HS-27A (cell line): ENCODE results near the gene NACA.
"Not testable (repeated sequence)": the region's sequence is repeated elsewhere in the genome, so short reads cannot be mapped to it uniquely, and the experiment has no call there.

Experiments
- DNase-seq: peaks from one replicate; pipeline ENCODE4 v3.0.0-alpha.2; 2012; ENCODE audit warnings: low read depth, missing footprints

The NACA gene

GRCh38 chr12:56724972-56725722 is at the start of gene NACA:
Gene NACA (minus strand): TSS chr12:56725299. CDS start chr12:56724521, 778 bp downstream.
- DNase-seq, result peak; percentile 92

- DNase-seq, result no peak
These were observed 48.0 kb upstream of the NACA start for GRCh38 chr12:56773113-56773512.

- no peak for DNase-seq
These were observed 47.5 kb upstream of the NACA start for GRCh38 chr12:56772625-56773024.

GRCh38 chr12:56769868-56770267 is 44.8 kb upstream of the NACA start:
- DNase-seq, result no peak

- DNase-seq, result no peak
These were observed 43.3 kb upstream of the NACA start for GRCh38 chr12:56768424-56768823.

- DNase-seq, result no peak
These were observed 41.4 kb upstream of the NACA start for GRCh38 chr12:56766535-56766934.

GRCh38 chr12:56763753-56764657 is 38.9 kb upstream of the NACA start:
- peak; percentile 22 for DNase-seq

- DNase-seq, result no peak
These were observed 36.7 kb upstream of the NACA start for GRCh38 chr12:56761812-56762211.

GRCh38 chr12:56760460-56760859 is 35.4 kb upstream of the NACA start:
- DNase-seq, result no peak

GRCh38 chr12:56759263-56759908 is 34.3 kb upstream of the NACA start:
- DNase-seq, result no peak

GRCh38 chr12:56758728-56759262 is 33.7 kb upstream of the NACA start:
- DNase-seq, result no peak

GRCh38 chr12:56757971-56758370 is 32.9 kb upstream of the NACA start:
- not testable (repeated sequence) for DNase-seq

- no peak for DNase-seq
These were observed 28.5 kb upstream of the NACA start for GRCh38 chr12:56753566-56753965.

- peak; percentile 48 for DNase-seq
These were observed 26.9 kb upstream of the NACA start, which contains the start of gene PRIM1 for GRCh38 chr12:56751712-56752598. Gene PRIM1 (minus strand): TSS chr12:56752323. CDS start chr12:56752298, 25 bp downstream.

GRCh38 chr12:56750596-56750995 is 25.5 kb upstream of the NACA start:
- not testable (repeated sequence) for DNase-seq

- no peak for DNase-seq
These were observed 24.8 kb upstream of the NACA start for GRCh38 chr12:56749853-56750252.

- no peak for DNase-seq
These were observed 24.3 kb upstream of the NACA start for GRCh38 chr12:56749359-56749758.

GRCh38 chr12:56728139-56728861 is 3.2 kb upstream of the NACA start:
- no peak for DNase-seq

- DNase-seq, result not testable (repeated sequence)
These were observed 1.1 kb upstream of the NACA start for GRCh38 chr12:56726196-56726675.

GRCh38 chr12:56725723-56726102 is 614 bp upstream of the NACA start:
- DNase-seq, result no peak

GRCh38 chr12:56724701-56724971 is 463 bp downstream of the NACA start:
- no peak for DNase-seq
